GM18498 (cell line): ENCODE results near the gene ROR2.
"Not testable (repeated sequence)": the region's sequence is repeated elsewhere in the genome, so short reads cannot be mapped to it uniquely, and the experiment has no call there.

Experiments used
- ATAC-seq: cut with Tn5 transposase; IDR thresholded peaks from one replicate; pipeline ENCODE4 v1.9.1; 2021; ENCODE audit warnings: mild to moderate bottlenecking, moderate library complexity; ENCODE audit not compliant: unreplicated experiment

ROR2 gene

GRCh38 chr9:91658513-91659105 lies 291.4 kb downstream of the ROR2 start:
- no peak for ATAC-seq

GRCh38 chr9:91657501-91657900 lies 292.5 kb downstream of the ROR2 start:
- ATAC-seq = no peak

- ATAC-seq = no peak
These were observed 294.4 kb downstream of the ROR2 start for GRCh38 chr9:91655658-91656057.

GRCh38 chr9:91655215-91655614 lies 294.8 kb downstream of the ROR2 start:
- no peak for ATAC-seq

GRCh38 chr9:91654527-91654926 lies 295.5 kb downstream of the ROR2 start:
- no peak for ATAC-seq

GRCh38 chr9:91647371-91647770 lies 302.7 kb downstream of the ROR2 start:
- no peak for ATAC-seq

- ATAC-seq = no peak
These were observed 303.3 kb downstream of the ROR2 start for GRCh38 chr9:91646702-91647101.

GRCh38 chr9:91644433-91644832 lies 305.6 kb downstream of the ROR2 start:
- ATAC-seq = no peak

- ATAC-seq = no peak
These were observed 306.4 kb downstream of the ROR2 start for GRCh38 chr9:91643481-91644077.

GRCh38 chr9:91642771-91643170 lies 307.3 kb downstream of the ROR2 start:
- no peak for ATAC-seq

- no peak for ATAC-seq
These were observed 309.6 kb downstream of the ROR2 start for GRCh38 chr9:91640428-91640827.

- no peak for ATAC-seq
These were observed 311.0 kb downstream of the ROR2 start for GRCh38 chr9:91639054-91639453.

GRCh38 chr9:91634832-91635231 lies 315.2 kb downstream of the ROR2 start:
- ATAC-seq = not testable (repeated sequence)

- ATAC-seq = no peak
These were observed 320.3 kb downstream of the ROR2 start for GRCh38 chr9:91629718-91630117.

- no peak for ATAC-seq
These were observed 321.1 kb downstream of the ROR2 start for GRCh38 chr9:91628892-91629291.

GRCh38 chr9:91625331-91625730 lies 324.7 kb downstream of the ROR2 start:
- ATAC-seq = no peak

- ATAC-seq = no peak
These were observed 327.0 kb downstream of the ROR2 start for GRCh38 chr9:91623004-91623403.

GRCh38 chr9:91622121-91622520 lies 327.9 kb downstream of the ROR2 start:
- not testable (repeated sequence) for ATAC-seq

GRCh38 chr9:91614044-91614443 lies 336.0 kb downstream of the ROR2 start:
- ATAC-seq = not testable (repeated sequence)

GRCh38 chr9:91611582-91611981 lies 338.4 kb downstream of the ROR2 start:
- ATAC-seq = no peak

GRCh38 chr9:91606255-91606995 lies 343.6 kb downstream of the ROR2 start:
- no peak for ATAC-seq

GRCh38 chr9:91604451-91605179 lies 345.4 kb downstream of the ROR2 start:
- ATAC-seq = no peak
